Mesangial cell (primary cell): ENCODE data around the gene GRB7. TPM values are rescaled to one million over a fixed set of nuclear protein-coding genes. Genes with fewer than 3 reads are reported as not detected.

Experiments
- total RNA-seq: library from RNA; depleted of rRNA; stranded (reverse); fragments of >200 nt; gene quantifications from 2 replicates; pipeline ENCODE4 v1.2.3, GENCODE V29; 2015

The GRB7 gene
- total RNA-seq = 11.4 and 31.8 TPM in 2 replicates

GRCh38 chr17:39737760-39738567, at the start of gene GRB7:
Gene GRB7 (plus strand): TSS chr17:39737938. CDS start chr17:39742302, 4,364 bp downstream.

DNA sequence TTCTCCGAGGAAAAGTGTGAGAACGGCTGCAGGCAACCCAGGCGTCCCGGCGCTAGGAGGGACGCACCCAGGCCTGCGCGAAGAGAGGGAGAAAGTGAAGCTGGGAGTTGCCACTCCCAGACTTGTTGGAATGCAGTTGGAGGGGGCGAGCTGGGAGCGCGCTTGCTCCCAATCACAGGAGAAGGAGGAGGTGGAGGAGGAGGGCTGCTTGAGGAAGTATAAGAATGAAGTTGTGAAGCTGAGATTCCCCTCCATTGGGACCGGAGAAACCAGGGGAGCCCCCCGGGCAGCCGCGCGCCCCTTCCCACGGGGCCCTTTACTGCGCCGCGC, 38.0 kb upstream of the GRB7 start, which contains the start of gene ERBB2:
TSS of gene ERBB2 (plus strand) at position 247 of the 330 bp plus-strand sequence. CDS start 175 bp downstream, outside the sequence.

GRCh38 chr17:39730095-39730921, 7.4 kb upstream of the GRB7 start, which contains the start of gene MIEN1:
Gene MIEN1 (minus strand): TSS chr17:39730532. CDS start chr17:39730495, 37 bp downstream.

Other genes with a start within 250 kb of the GRB7 start
- not detected in 2 replicates for gene NEUROD2, start 130.0 kb upstream of the GRB7 start, total RNA-seq
- gene PPP1R1B, start 111.0 kb upstream of the GRB7 start, total RNA-seq = 0.13 TPM in 1 of 2 replicates, not detected in the other
- 69.4 and 80.1 TPM in 2 replicates for gene STARD3, start 100.8 kb upstream of the GRB7 start, total RNA-seq
- gene TCAP, start 72.6 kb upstream of the GRB7 start, total RNA-seq = 0.16 and 0.25 TPM in 2 replicates
- 1.4 TPM in 1 of 2 replicates, not detected in the other for gene PNMT, start 69.5 kb upstream of the GRB7 start, total RNA-seq
- 4.9 and 20.9 TPM in 2 replicates for gene PGAP3, start 49.9 kb upstream of the GRB7 start, total RNA-seq
- gene ERBB2, start 37.9 kb upstream of the GRB7 start, total RNA-seq = 45.1 and 86.2 TPM in 2 replicates
- gene MIEN1, start 7.4 kb upstream of the GRB7 start, total RNA-seq = 40.1 and 55.7 TPM in 2 replicates
- not detected in 2 replicates for gene IKZF3, start 126.4 kb downstream of the GRB7 start, total RNA-seq
- gene ZPBP2, start 130.3 kb downstream of the GRB7 start, total RNA-seq = not detected in 2 replicates
- 0.65 and 1.1 TPM in 2 replicates for gene GSDMB, start 180.7 kb downstream of the GRB7 start, total RNA-seq
- gene ORMDL3, start 189.7 kb downstream of the GRB7 start, total RNA-seq = 34.9 and 39.0 TPM in 2 replicates
- gene LRRC3C, start 189.8 kb downstream of the GRB7 start, total RNA-seq = 0.13 TPM in 1 of 2 replicates, not detected in the other
- not detected in 2 replicates for gene GSDMA, start 225.1 kb downstream of the GRB7 start, total RNA-seq
- 120 and 196 TPM in 2 replicates for gene PSMD3, start 242.9 kb downstream of the GRB7 start, total RNA-seq